GM12878 (cell line): ENCODE results near the gene CPNE4. TPM values are rescaled to one million over a fixed set of nuclear protein-coding genes. Genes with fewer than 3 reads are reported as not detected.

ENCODE experiments used
- ATAC-seq: fragments of 200-7000 bp; cut with Tn5 transposase; 3 replicates; pipeline ENCODE4 v1.9.1; 2020; ENCODE audit warnings: mild to moderate bottlenecking, moderate library complexity
- BruUV-seq: library from RNA; stranded (reverse); fragments of 400-500 nt; replicated peaks from 2 replicates; lab custom pipeline; 2021; lab: Mats Ljungman, UMichigan
- CTCF ChIA-PET: fragments of 300-600 bp; sonication (Branson Sonifier 250); formaldehyde crosslinking; extraction: SDS; loops from one replicate; lab custom pipeline; 2021; ENCODE audit warnings: inconsistent platforms; lab: Yijun Ruan, JAX
- POLR2A ChIA-PET: fragments of 350-600 bp; formaldehyde crosslinking; extraction: SDS; loops from one replicate; lab custom pipeline; 2021; ENCODE audit warnings: inconsistent platforms; lab: Charles Lee
- RAD21 ChIA-PET: fragments of 300-600 bp; sonication (Branson Sonifier 250); formaldehyde crosslinking; loops from one replicate; lab custom pipeline; 2023; ENCODE audit warnings: antibody characterized with exemption; ENCODE audit not compliant: unreplicated experiment; lab: Charles Lee
- SMC1A ChIA-PET: fragments of 300-600 bp; sonication (Branson Sonifier 250); formaldehyde crosslinking; loops from one replicate; lab custom pipeline; 2023; ENCODE audit not compliant: unreplicated experiment, uncharacterized antibody; lab: Charles Lee
- DNase-seq: peaks from one replicate; pipeline ENCODE4 v3.0.0-alpha.2; 2011; ENCODE audit warnings: low read depth, low spot score
- FAIRE-seq: peaks from 3 replicates; lab custom pipeline; 2011; peaks lifted over from hg19 to GRCh38; lab: Jason Lieb, UNC
- H2AFZ ChIP-seq: 2 replicates; pipeline ENCODE4 v1.6.0; 2011; ENCODE audit warnings: low read depth, low read length, control low read depth; ENCODE audit not compliant: control insufficient read depth
- H3K27ac ChIP-seq: 2 replicates; pipeline ENCODE4 v1.5.1; 2011; ENCODE audit warnings: control low read depth; ENCODE audit not compliant: control insufficient read depth, insufficient read depth
- H3K27me3 ChIP-seq, 2 experiments: replicated peaks in 1 of 2; 2 replicates each; pipeline versions ENCODE4 v1.6.0 to v1.6.1; 2011; ENCODE audit warnings: low read length in 1 of 2; ENCODE audit not compliant: control insufficient read depth in 2 of 2, insufficient read depth in 2 of 2
- H3K36me3 ChIP-seq, 2 experiments: 2 replicates each; pipeline ENCODE4 v1.5.1; 2011; ENCODE audit warnings: low read length in 1 of 2; ENCODE audit not compliant: control insufficient read depth in 2 of 2, insufficient read depth in 2 of 2
- H3K4me1 ChIP-seq: 2 replicates; pipeline ENCODE4 v1.6.1; 2011; ENCODE audit warnings: mild to moderate bottlenecking, low read length, moderate library complexity, mixed read lengths; ENCODE audit not compliant: control insufficient read depth, insufficient read depth
- H3K4me2 ChIP-seq: 2 replicates; pipeline ENCODE4 v1.6.0; 2011; ENCODE audit warnings: control low read depth; ENCODE audit not compliant: control insufficient read depth, insufficient read depth
- H3K4me3 ChIP-seq: fragments of 200-600 bp; sonication (generic); 2 replicates; pipeline ENCODE4 v1.5.1; 2016
- H3K79me2 ChIP-seq: 2 replicates; pipeline ENCODE4 v1.6.0; 2011; ENCODE audit warnings: low read length; ENCODE audit not compliant: control insufficient read depth, insufficient read depth
- H3K9ac ChIP-seq: 2 replicates; pipeline ENCODE4 v1.8.0; 2011; ENCODE audit warnings: low read length, control low read depth, mixed read lengths; ENCODE audit not compliant: control insufficient read depth, insufficient read depth
- H3K9me3 ChIP-seq: replicated peaks from 3 replicates; pipeline ENCODE4 v1.5.1; 2011; ENCODE audit warnings: mild to moderate bottlenecking, low read length; ENCODE audit not compliant: control insufficient read depth, insufficient read depth
- H4K20me1 ChIP-seq: 2 replicates; pipeline ENCODE4 v1.6.0; 2011; ENCODE audit not compliant: control insufficient read depth, insufficient read depth
- BACH1 ChIP-seq: fragments of 450-650 bp; IDR thresholded peaks from 2 replicates; pipeline ENCODE4 v1.6.1; 2017; ENCODE audit warnings: mild to moderate bottlenecking, borderline replicate concordance
- CHD1 ChIP-seq: IDR thresholded peaks from 2 replicates; pipeline ENCODE4 v1.6.1; 2012; ENCODE audit warnings: low read depth, low read length, improper control_type of control experiment
- CHD2 ChIP-seq: IDR thresholded peaks from 2 replicates; pipeline ENCODE4 v1.6.1; 2011; ENCODE audit warnings: low read depth, low read length, improper control_type of control experiment, borderline replicate concordance
- DPF2 ChIP-seq: fragments of 450-650 bp; IDR thresholded peaks from 2 replicates; pipeline ENCODE4 v1.6.1; 2017; ENCODE audit warnings: mild to moderate bottlenecking
- KLF5 ChIP-seq: fragments of 450-650 bp; IDR thresholded peaks from 2 replicates; pipeline ENCODE4 v1.6.1; 2014; ENCODE audit warnings: mild to moderate bottlenecking; ENCODE audit not compliant: partially characterized antibody
- MYC ChIP-seq: IDR thresholded peaks from 2 replicates; pipeline ENCODE4 v1.6.1; 2011; ENCODE audit warnings: mild to moderate bottlenecking, low read length, moderate library complexity, inconsistent platforms; ENCODE audit not compliant: insufficient read depth, insufficient replicate concordance, insufficient read length, severe bottlenecking
- RAD21 ChIP-seq: IDR thresholded peaks from 2 replicates; pipeline ENCODE4 v1.6.1; 2011; ENCODE audit warnings: mild to moderate bottlenecking, low read depth, low read length, moderate library complexity; ENCODE audit not compliant: insufficient read depth
- WGBS: methylation state at CpG from one replicate; pipeline ENCODE4 v1.1.6; 2016; ENCODE audit warnings: low lambda C conversion rate; ENCODE audit not compliant: insufficient replicate concordance, insufficient coverage; ENCODE audit errors: missing lambda C conversion rate; 5-methylcytosine and 5-hydroxymethylcytosine counted together
- in situ Hi-C: fragments of 300-500 bp; cut with MboI; formaldehyde crosslinking; loops from 9 replicates; pipeline ENCODE4 v1.14.3; 2018; ENCODE audit warnings: mixed read lengths
- intact Hi-C: fragments of 100-400 bp; cut with micrococcal nuclease; formaldehyde crosslinking; loops from one replicate; pipeline ENCODE4 v1.14.2; 2022; ENCODE audit not compliant: unreplicated experiment
- polyA plus RNA-seq, 11 experiments: library from polyadenylated mRNA; depleted of rRNA in 4 of 11; unstranded in 6 of 11; stranded (reverse) in 5 of 11; fragments of >200 nt; fragmentation: Nextera tagmentation in 4 of 11; fragmentation: Illumina TruSeq in 1 of 11; extraction: Ambion mirVana in 4 of 11; extraction: Trizol in 1 of 11; gene quantifications; 1 replicate in 1 of 11; 2 replicates in 10 of 11; pipeline versions ENCODE4 v1.2.1 to v1.2.3, GENCODE V29; 2011 to 2016; ENCODE audit warnings: inconsistent platforms in 2 of 11, missing spikeins in 2 of 11, low read depth in 1 of 11
- total RNA-seq, 4 experiments: library from RNA; depleted of rRNA in 3 of 4; stranded (reverse); fragments of >200 nt in 3 of 4; fragmentation: Illumina TruSeq in 1 of 4; extraction: Trizol in 1 of 4; gene quantifications; 2 replicates each; pipeline versions ENCODE4 v1.2.1 to v1.2.3, GENCODE V29; 2013 to 2021
- TF ChIP-seq, protein P1 (sequence below): fragments of 450-650 bp; IDR thresholded peaks from 2 replicates; pipeline ENCODE4 v1.6.1; 2017; ENCODE audit warnings: mild to moderate bottlenecking, low read depth, inconsistent platforms; ENCODE audit not compliant: poor library complexity, severe bottlenecking
- TF ChIP-seq, protein P2 (sequence below): fragments of 150-350 bp; IDR thresholded peaks from 2 replicates; pipeline ENCODE4 v1.6.1; 2014; ENCODE audit warnings: mild to moderate bottlenecking, low read depth, low read length
- TF ChIP-seq, protein P3 (sequence below): fragments of 450-650 bp; IDR thresholded peaks from 2 replicates; pipeline ENCODE4 v1.6.1; 2017; ENCODE audit warnings: mild to moderate bottlenecking, moderate library complexity

CPNE4 gene
- total and polyA plus RNA-seq, 10 of the 15 experiments (the other 5 are each of a cell fraction or from before 2014, with no cell fraction given): 0.17 to 1.9 (median 0.48) TPM; not detected in 1

DNA sequence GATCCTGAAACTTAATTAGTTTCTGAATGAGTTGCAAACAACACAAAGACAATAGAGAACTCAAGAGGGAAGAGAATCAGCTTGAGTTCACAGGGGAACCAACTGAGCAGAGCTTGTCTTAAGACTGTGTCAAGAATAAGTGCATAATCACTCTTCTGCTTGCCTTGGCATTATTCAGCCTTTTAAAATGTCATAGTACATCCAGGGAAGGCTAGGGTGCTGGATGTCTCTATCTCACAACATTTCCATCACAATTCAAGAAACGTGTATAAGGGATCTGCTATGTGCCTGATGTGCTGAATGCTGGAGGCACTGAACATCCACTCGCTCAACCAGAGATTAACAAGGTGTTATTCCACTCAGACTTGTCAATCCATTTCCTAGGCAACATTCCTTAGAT lies 122.6 kb downstream of the CPNE4 start:
- TF ChIP-seq MYC (no peak), CHD1 (no peak), RAD21 (no peak), DPF2 (no peak), CHD2 (no peak), BACH1 (no peak), KLF5 (no peak)
- TF ChIP-seq, protein P1, sequence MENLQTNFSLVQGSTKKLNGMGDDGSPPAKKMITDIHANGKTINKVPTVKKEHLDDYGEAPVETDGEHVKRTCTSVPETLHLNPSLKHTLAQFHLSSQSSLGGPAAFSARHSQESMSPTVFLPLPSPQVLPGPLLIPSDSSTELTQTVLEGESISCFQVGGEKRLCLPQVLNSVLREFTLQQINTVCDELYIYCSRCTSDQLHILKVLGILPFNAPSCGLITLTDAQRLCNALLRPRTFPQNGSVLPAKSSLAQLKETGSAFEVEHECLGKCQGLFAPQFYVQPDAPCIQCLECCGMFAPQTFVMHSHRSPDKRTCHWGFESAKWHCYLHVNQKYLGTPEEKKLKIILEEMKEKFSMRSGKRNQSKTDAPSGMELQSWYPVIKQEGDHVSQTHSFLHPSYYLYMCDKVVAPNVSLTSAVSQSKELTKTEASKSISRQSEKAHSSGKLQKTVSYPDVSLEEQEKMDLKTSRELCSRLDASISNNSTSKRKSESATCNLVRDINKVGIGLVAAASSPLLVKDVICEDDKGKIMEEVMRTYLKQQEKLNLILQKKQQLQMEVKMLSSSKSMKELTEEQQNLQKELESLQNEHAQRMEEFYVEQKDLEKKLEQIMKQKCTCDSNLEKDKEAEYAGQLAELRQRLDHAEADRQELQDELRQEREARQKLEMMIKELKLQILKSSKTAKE: no peak
- TF ChIP-seq, protein P2, sequence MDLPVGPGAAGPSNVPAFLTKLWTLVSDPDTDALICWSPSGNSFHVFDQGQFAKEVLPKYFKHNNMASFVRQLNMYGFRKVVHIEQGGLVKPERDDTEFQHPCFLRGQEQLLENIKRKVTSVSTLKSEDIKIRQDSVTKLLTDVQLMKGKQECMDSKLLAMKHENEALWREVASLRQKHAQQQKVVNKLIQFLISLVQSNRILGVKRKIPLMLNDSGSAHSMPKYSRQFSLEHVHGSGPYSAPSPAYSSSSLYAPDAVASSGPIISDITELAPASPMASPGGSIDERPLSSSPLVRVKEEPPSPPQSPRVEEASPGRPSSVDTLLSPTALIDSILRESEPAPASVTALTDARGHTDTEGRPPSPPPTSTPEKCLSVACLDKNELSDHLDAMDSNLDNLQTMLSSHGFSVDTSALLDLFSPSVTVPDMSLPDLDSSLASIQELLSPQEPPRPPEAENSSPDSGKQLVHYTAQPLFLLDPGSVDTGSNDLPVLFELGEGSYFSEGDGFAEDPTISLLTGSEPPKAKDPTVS: no peak
- TF ChIP-seq, protein P3, sequence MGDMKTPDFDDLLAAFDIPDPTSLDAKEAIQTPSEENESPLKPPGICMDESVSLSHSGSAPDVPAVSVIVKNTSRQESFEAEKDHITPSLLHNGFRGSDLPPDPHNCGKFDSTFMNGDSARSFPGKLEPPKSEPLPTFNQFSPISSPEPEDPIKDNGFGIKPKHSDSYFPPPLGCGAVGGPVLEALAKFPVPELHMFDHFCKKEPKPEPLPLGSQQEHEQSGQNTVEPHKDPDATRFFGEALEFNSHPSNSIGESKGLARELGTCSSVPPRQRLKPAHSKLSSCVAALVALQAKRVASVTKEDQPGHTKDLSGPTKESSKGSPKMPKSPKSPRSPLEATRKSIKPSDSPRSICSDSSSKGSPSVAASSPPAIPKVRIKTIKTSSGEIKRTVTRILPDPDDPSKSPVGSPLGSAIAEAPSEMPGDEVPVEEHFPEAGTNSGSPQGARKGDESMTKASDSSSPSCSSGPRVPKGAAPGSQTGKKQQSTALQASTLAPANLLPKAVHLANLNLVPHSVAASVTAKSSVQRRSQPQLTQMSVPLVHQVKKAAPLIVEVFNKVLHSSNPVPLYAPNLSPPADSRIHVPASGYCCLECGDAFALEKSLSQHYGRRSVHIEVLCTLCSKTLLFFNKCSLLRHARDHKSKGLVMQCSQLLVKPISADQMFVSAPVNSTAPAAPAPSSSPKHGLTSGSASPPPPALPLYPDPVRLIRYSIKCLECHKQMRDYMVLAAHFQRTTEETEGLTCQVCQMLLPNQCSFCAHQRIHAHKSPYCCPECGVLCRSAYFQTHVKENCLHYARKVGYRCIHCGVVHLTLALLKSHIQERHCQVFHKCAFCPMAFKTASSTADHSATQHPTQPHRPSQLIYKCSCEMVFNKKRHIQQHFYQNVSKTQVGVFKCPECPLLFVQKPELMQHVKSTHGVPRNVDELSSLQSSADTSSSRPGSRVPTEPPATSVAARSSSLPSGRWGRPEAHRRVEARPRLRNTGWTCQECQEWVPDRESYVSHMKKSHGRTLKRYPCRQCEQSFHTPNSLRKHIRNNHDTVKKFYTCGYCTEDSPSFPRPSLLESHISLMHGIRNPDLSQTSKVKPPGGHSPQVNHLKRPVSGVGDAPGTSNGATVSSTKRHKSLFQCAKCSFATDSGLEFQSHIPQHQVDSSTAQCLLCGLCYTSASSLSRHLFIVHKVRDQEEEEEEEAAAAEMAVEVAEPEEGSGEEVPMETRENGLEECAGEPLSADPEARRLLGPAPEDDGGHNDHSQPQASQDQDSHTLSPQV: no peak
- ATAC-seq (peak; percentile 68), DNase-seq (no peak), FAIRE-seq (no peak)
- H3K27me3 ChIP-seq: no peaks in the 10 kb centered on the region
- no peaks in the 10 kb centered on the region for H3K36me3 ChIP-seq
- no peak overlapping the region for H2AFZ ChIP-seq
- ChIA-PET POLR2A (no interaction called here), CTCF (no interaction called here), RAD21 (no interaction called here), SMC1A (interaction anchor here (1.1 kb wide), 1 partner anchor 117 kb away, joined by 3 read pairs; no protein-coding TSS in a partner anchor)
- H3K4me2 ChIP-seq: no peak overlapping the region
- H3K4me3 ChIP-seq: no peak overlapping the region
- BruUV-seq: no TSS peak
- H3K27ac ChIP-seq: no peak overlapping the region
- 40% methylated on average over 2 of the region's 2 CpGs for WGBS
- no peaks in the 10 kb centered on the region for H3K4me1 ChIP-seq
- H3K9me3 ChIP-seq: no peaks in the 10 kb centered on the region
- intact Hi-C loops (no loop called here), in situ Hi-C loops (no loop called here)
- no peaks in the 10 kb centered on the region for H4K20me1 ChIP-seq
- H3K9ac ChIP-seq: no peak overlapping the region
- no peaks in the 10 kb centered on the region for H3K79me2 ChIP-seq
